SJCRH30 (cell line): ENCODE results near the gene SLC22A31. TPM values are rescaled to one million over a fixed set of nuclear protein-coding genes. Genes with fewer than 3 reads are reported as not detected.
A peak's percentile ranks its signal among the peaks of the same experiment; 100 is the strongest.

Experiments used
- DNase-seq, 2 experiments: peaks; one replicate each; pipeline ENCODE4 v3.0.0-alpha.2; 2015 to 2020
- H3K27ac ChIP-seq: fragments of 250-450 bp; sonication (Bioruptor Pico); 2 replicates; pipeline ENCODE4 v1.5.1; 2020; ENCODE audit warnings: mild to moderate bottlenecking, moderate library complexity
- H3K27me3 ChIP-seq: fragments of 250-450 bp; sonication (Bioruptor Pico); 2 replicates; pipeline ENCODE4 v1.5.1; 2020; ENCODE audit warnings: mild to moderate bottlenecking, moderate library complexity
- H3K36me3 ChIP-seq: fragments of 250-450 bp; sonication (Bioruptor Pico); 2 replicates; pipeline ENCODE4 v1.5.1; 2020; ENCODE audit warnings: mild to moderate bottlenecking, moderate library complexity
- H3K4me1 ChIP-seq: fragments of 250-450 bp; sonication (Bioruptor Pico); 2 replicates; pipeline ENCODE4 v1.5.1; 2020; ENCODE audit warnings: mild to moderate bottlenecking, moderate library complexity
- H3K4me3 ChIP-seq: fragments of 250-450 bp; sonication (Bioruptor Pico); 2 replicates; pipeline ENCODE4 v1.5.1; 2020; ENCODE audit warnings: mild to moderate bottlenecking, moderate library complexity
- H3K9me3 ChIP-seq: fragments of 250-450 bp; sonication (Bioruptor Pico); replicated peaks from 2 replicates; pipeline ENCODE4 v1.5.1; 2020; ENCODE audit warnings: mild to moderate bottlenecking, moderate library complexity
- total RNA-seq: library from RNA; depleted of rRNA; stranded (reverse); fragments of >200 nt; shearing (Covaris generic); gene quantifications from 2 replicates; pipeline ENCODE4 v1.2.3, GENCODE V29; 2014

The SLC22A31 gene
- total RNA-seq, 1 experiment from 2014 or later, result not detected

GRCh38 chr16:89201439-89202377 lies 1.4 kb upstream of the SLC22A31 start:
- H3K27me3 ChIP-seq, result no peaks in the 10 kb centered on the region
- H3K4me1 ChIP-seq, result peaks cover 32% of the 10 kb centered on the region
- peak; percentile 43 to 48 for DNase-seq
- H3K9me3 ChIP-seq, result peaks cover 3% of the 10 kb centered on the region; the same call in 1 of the 2 replicates
- no peak overlapping the region for H3K4me3 ChIP-seq
- no peak overlapping the region for H3K27ac ChIP-seq
- H3K36me3 ChIP-seq, result no peaks in the 10 kb centered on the region

- Histone ChIP-seq H3K4me3 (no peak overlapping the region), H3K36me3 (no peaks in the 10 kb centered on the region), H3K27me3 (no peaks in the 10 kb centered on the region), H3K4me1 (peaks cover 32% of the 10 kb centered on the region), H3K27ac (no peak overlapping the region), H3K9me3 (peaks cover 3% of the 10 kb centered on the region; the same call in 1 of the 2 replicates)
- DNase-seq, result peak in 1 of 2 experiments; percentile 22
These were observed 594 bp upstream of the SLC22A31 start for GRCh38 chr16:89200850-89201411.

GRCh38 chr16:89199241-89200123 lies 855 bp downstream of the SLC22A31 start:
- Histone ChIP-seq H3K27ac (no peak overlapping the region), H3K27me3 (no peaks in the 10 kb centered on the region), H3K9me3 (peaks cover 3% of the 10 kb centered on the region; the same call in 1 of the 2 replicates), H3K36me3 (peaks cover 14% of the 10 kb centered on the region), H3K4me3 (no peak overlapping the region), H3K4me1 (peaks cover 32% of the 10 kb centered on the region)
- DNase-seq, result peak; percentile 58 to 63

- no peak overlapping the region for H3K27ac ChIP-seq
- no peaks in the 10 kb centered on the region for H3K27me3 ChIP-seq
- H3K9me3 ChIP-seq, result no peaks in the 10 kb centered on the region
- peak; percentile 48 to 57 for DNase-seq
- H3K4me1 ChIP-seq, result peaks cover 32% of the 10 kb centered on the region
- H3K4me3 ChIP-seq, result no peak overlapping the region
- peaks cover 23% of the 10 kb centered on the region for H3K36me3 ChIP-seq
These were observed 1.7 kb downstream of the SLC22A31 start for GRCh38 chr16:89198417-89199240.

- Histone ChIP-seq H3K9me3 (no peaks in the 10 kb centered on the region), H3K36me3 (peaks cover 27% of the 10 kb centered on the region), H3K27me3 (no peaks in the 10 kb centered on the region), H3K27ac (no peak overlapping the region), H3K4me3 (no peak overlapping the region), H3K4me1 (peaks cover 32% of the 10 kb centered on the region)
- peak; percentile 75 to 85 for DNase-seq
These were observed 2.5 kb downstream of the SLC22A31 start for GRCh38 chr16:89197633-89198416.

GRCh38 chr16:89197033-89197632 lies 3.2 kb downstream of the SLC22A31 start:
- no peak overlapping the region for H3K27ac ChIP-seq
- peak; percentile 34 to 38 for DNase-seq
- no peaks in the 10 kb centered on the region for H3K27me3 ChIP-seq
- H3K9me3 ChIP-seq, result no peaks in the 10 kb centered on the region
- H3K4me3 ChIP-seq, result no peak overlapping the region
- H3K4me1 ChIP-seq, result peaks cover 32% of the 10 kb centered on the region
- peaks cover 29% of the 10 kb centered on the region for H3K36me3 ChIP-seq

GRCh38 chr16:89195521-89196171 lies 4.7 kb downstream of the SLC22A31 start:
- Histone ChIP-seq H3K36me3 (peaks cover 42% of the 10 kb centered on the region), H3K27ac (no peak overlapping the region), H3K4me3 (no peak overlapping the region), H3K4me1 (peaks cover 32% of the 10 kb centered on the region), H3K27me3 (no peaks in the 10 kb centered on the region), H3K9me3 (peaks cover 10% of the 10 kb centered on the region)
- peak in 1 of 2 experiments; percentile 19 for DNase-seq

GRCh38 chr16:89194340-89195311 lies 5.7 kb downstream of the SLC22A31 start:
- no peak overlapping the region for H3K27ac ChIP-seq
- no peak overlapping the region for H3K4me3 ChIP-seq
- peaks cover 52% of the 10 kb centered on the region for H3K36me3 ChIP-seq
- H3K4me1 ChIP-seq, result peaks cover 27% of the 10 kb centered on the region
- no peak for DNase-seq
- no peaks in the 10 kb centered on the region for H3K27me3 ChIP-seq
- H3K9me3 ChIP-seq, result peaks cover 18% of the 10 kb centered on the region

- Histone ChIP-seq H3K9me3 (peaks cover 21% of the 10 kb centered on the region), H3K4me1 (peaks cover 18% of the 10 kb centered on the region), H3K4me3 (no peak overlapping the region), H3K27ac (no peak overlapping the region), H3K27me3 (no peaks in the 10 kb centered on the region), H3K36me3 (peaks cover 59% of the 10 kb centered on the region)
- DNase-seq, result no peak
These were observed 6.6 kb downstream of the SLC22A31 start for GRCh38 chr16:89193576-89194293.

- Histone ChIP-seq H3K36me3 (peaks cover 62% of the 10 kb centered on the region), H3K27ac (no peak overlapping the region), H3K27me3 (no peaks in the 10 kb centered on the region), H3K4me1 (peaks cover 12% of the 10 kb centered on the region), H3K4me3 (no peak overlapping the region), H3K9me3 (peaks cover 21% of the 10 kb centered on the region)
- peak in 1 of 2 experiments; percentile 41 for DNase-seq
These were observed 7.3 kb downstream of the SLC22A31 start for GRCh38 chr16:89192956-89193575.
